ENCODE measurements around the gene DUS2.

- TF ChIP-seq CREB1 (IDR thresholded peaks at IDR 0.05): no peak
- no peak for TF ChIP-seq CREB1 (CRISPR knock-in tag; IDR thresholded peaks at IDR 0.05)
- TF ChIP-seq CBX5 (IDR thresholded peaks at IDR 0.05; ENCODE audit: borderline replicate concordance, low read depth): no peak
Observed at GRCh38 chr16:68081861-68082628, 59.0 kb downstream of the DUS2 start.
